Panc1 (cell line): ENCODE measurements around the gene CNTN5. TPM values are rescaled to one million over a fixed set of nuclear protein-coding genes. Genes with fewer than 3 reads are reported as not detected.

Experiments
- ATAC-seq: fragments of 200-7000 bp; cut with Tn5 transposase; 2 replicates; pipeline ENCODE4 v1.9.1; 2020; ENCODE audit warnings: mild to moderate bottlenecking, moderate library complexity
- BruUV-seq: library from RNA; stranded (reverse); fragments of 400-500 nt; replicated peaks from 2 replicates; lab custom pipeline; 2021; lab: Mats Ljungman, UMichigan
- CTCF ChIA-PET: fragments of 300-600 bp; sonication (Branson Sonifier 250); formaldehyde crosslinking; loops from one replicate; lab custom pipeline; 2022; ENCODE audit warnings: antibody characterized with exemption; lab: Charles Lee
- POLR2A ChIA-PET: fragments of 300-600 bp; sonication (Branson Sonifier 250); formaldehyde crosslinking; loops from one replicate; lab custom pipeline; 2022; ENCODE audit warnings: antibody characterized with exemption; lab: Charles Lee
- DNase-seq: peaks from one replicate; pipeline ENCODE4 v3.0.0-alpha.2; 2010; ENCODE audit warnings: low read depth, low spot score
- H3K27ac ChIP-seq: 2 replicates; pipeline ENCODE4 v1.5.1; 2011; ENCODE audit warnings: mild to moderate bottlenecking, low read length, inconsistent platforms
- H3K27me3 ChIP-seq: fragments of 200-500 bp; sonication (Bioruptor generic); 2 replicates; pipeline ENCODE4 v1.6.0; 2014; ENCODE audit warnings: low read length, inconsistent platforms; ENCODE audit not compliant: control insufficient read depth, insufficient read depth
- H3K36me3 ChIP-seq: fragments of 200-500 bp; sonication (Bioruptor generic); 2 replicates; pipeline ENCODE4 v1.5.1; 2014; ENCODE audit warnings: inconsistent platforms, mild to moderate bottlenecking, low read length, moderate library complexity; ENCODE audit not compliant: control insufficient read depth, insufficient read depth
- H3K4me1 ChIP-seq: 2 replicates; pipeline ENCODE4 v1.5.1; 2011; ENCODE audit warnings: inconsistent platforms, mild to moderate bottlenecking, low read length, moderate library complexity; ENCODE audit not compliant: control insufficient read depth, insufficient read depth
- H3K4me3 ChIP-seq, 2 experiments: 2 replicates each; pipeline ENCODE4 v1.5.1; 2011 to 2012; ENCODE audit warnings: low read depth in 2 of 2, low read length in 2 of 2, mild to moderate bottlenecking in 2 of 2, inconsistent platforms in 1 of 2, moderate library complexity in 1 of 2
- H3K9me3 ChIP-seq: fragments of 200-500 bp; sonication (Bioruptor generic); 2 replicates; pipeline ENCODE4 v1.5.1; 2014; ENCODE audit warnings: low read depth, mild to moderate bottlenecking, inconsistent platforms, low read length, moderate library complexity; ENCODE audit not compliant: control insufficient read depth, insufficient read depth
- POLR2AphosphoS5 ChIP-seq: IDR thresholded peaks from 2 replicates; pipeline ENCODE4 v1.6.1; 2012; ENCODE audit warnings: mild to moderate bottlenecking, low read depth, low read length, moderate library complexity
- SIN3A ChIP-seq: IDR thresholded peaks from 2 replicates; pipeline ENCODE4 v1.6.1; 2012; ENCODE audit warnings: low read depth, mild to moderate bottlenecking, low read length, moderate library complexity, borderline replicate concordance; ENCODE audit not compliant: insufficient read depth
- TCF7L2 ChIP-seq: IDR thresholded peaks from 2 replicates; pipeline ENCODE4 v1.6.1; 2011; ENCODE audit warnings: mild to moderate bottlenecking, low read depth, low read length, inconsistent platforms
- in situ Hi-C: cut with HindIII; loops from 2 replicates; pipeline ENCODE4 v1.10.0; 2016; ENCODE audit warnings: low sequenced_read_pairs, low pct_unique_long_range_greater_than_20kb
- intact Hi-C: fragments of 100-400 bp; cut with micrococcal nuclease; formaldehyde crosslinking; loops from one replicate; pipeline ENCODE4 v1.10.0; 2022; ENCODE audit not compliant: unreplicated experiment
- total RNA-seq: library from RNA; stranded (reverse); gene quantifications from one replicate; pipeline ENCODE4 v1.2.1, GENCODE V29; 2021; ENCODE audit not compliant: unreplicated experiment
- TF ChIP-seq, protein P1 (sequence below): fragments of 450-650 bp; IDR thresholded peaks from 2 replicates; pipeline ENCODE4 v1.5.1; 2017; ENCODE audit warnings: mild to moderate bottlenecking
- TF ChIP-seq, protein P2 (sequence below), 2 experiments: IDR thresholded peaks; 2 replicates each; pipeline ENCODE4 v1.6.1; 2011 to 2012; ENCODE audit warnings: low read depth in 2 of 2, control low read depth in 1 of 2, low read length in 1 of 2, mild to moderate bottlenecking in 1 of 2, moderate library complexity in 1 of 2; ENCODE audit not compliant: insufficient read depth in 1 of 2

Gene CNTN5
- total RNA-seq, 1 experiment from 2014 or later = not detected

DNA sequence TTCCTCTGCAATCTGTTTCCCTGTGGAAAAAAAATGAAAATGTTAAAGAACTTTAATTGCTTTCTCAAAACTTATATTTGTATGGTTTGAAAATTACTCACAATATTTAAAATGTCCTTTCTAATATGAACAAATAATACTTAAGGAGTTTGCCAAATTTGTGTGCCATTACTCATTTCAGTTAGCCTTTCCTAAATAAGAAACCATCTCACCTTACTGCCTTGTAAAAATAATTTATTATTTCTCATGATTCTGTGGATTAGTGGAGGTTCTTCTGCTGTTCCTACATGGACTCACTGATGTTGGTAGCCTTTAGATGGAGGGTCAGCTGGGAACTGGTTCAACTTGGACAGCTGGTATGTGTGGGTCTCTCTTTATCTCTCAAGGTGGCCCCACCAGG lies 428.6 kb downstream of the CNTN5 start:
- DNase-seq (no peak), ATAC-seq (no peak)
- no peaks in the 10 kb centered on the region for H3K4me1 ChIP-seq
- in situ Hi-C loops = no loop called here
- no peak for TF ChIP-seq SIN3A
- ChIA-PET POLR2A (interaction anchor here (0.6 kb wide), 1 partner anchor 1917 kb away, joined by 3 read pairs; no protein-coding TSS in a partner anchor), CTCF (no interaction called here)
- H3K36me3 ChIP-seq = no peaks in the 10 kb centered on the region
- no peak overlapping the region for H3K4me3 ChIP-seq
- H3K27ac ChIP-seq = no peak overlapping the region
- no peaks in the 10 kb centered on the region for H3K27me3 ChIP-seq
- peaks cover 9% of the 10 kb centered on the region for H3K9me3 ChIP-seq
- no TSS peak for BruUV-seq
- intact Hi-C loops = no loop called here

DNA sequence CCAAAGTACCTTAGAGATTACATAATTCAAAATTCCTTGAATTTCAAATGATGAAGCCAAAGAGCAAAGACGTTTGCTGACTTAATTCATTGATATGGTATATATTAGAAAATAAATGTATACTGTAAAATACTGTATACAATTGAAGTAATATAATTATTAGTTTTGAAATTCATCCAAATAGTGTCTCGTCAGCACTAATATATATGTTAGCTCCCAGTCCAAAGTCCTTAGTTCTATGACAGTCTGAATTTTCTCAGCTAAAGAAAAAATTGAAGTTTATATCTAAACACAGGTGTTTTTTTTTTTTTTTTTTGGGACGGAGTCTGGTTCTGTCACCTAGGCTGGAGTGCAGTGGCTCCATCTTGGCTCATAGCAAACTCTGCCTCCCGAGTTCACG lies 431.3 kb downstream of the CNTN5 start:
- Histone ChIP-seq H3K4me3 (no peak overlapping the region), H3K27me3 (no peaks in the 10 kb centered on the region), H3K4me1 (no peaks in the 10 kb centered on the region), H3K36me3 (no peaks in the 10 kb centered on the region), H3K9me3 (peaks cover 9% of the 10 kb centered on the region), H3K27ac (no peak overlapping the region)
- intact Hi-C loops = no loop called here
- ATAC-seq = no peak
- in situ Hi-C loops = no loop called here
- TF ChIP-seq TCF7L2 (no peak), SIN3A (no peak), POLR2AphosphoS5 (no peak)
- TF ChIP-seq, protein P1, sequence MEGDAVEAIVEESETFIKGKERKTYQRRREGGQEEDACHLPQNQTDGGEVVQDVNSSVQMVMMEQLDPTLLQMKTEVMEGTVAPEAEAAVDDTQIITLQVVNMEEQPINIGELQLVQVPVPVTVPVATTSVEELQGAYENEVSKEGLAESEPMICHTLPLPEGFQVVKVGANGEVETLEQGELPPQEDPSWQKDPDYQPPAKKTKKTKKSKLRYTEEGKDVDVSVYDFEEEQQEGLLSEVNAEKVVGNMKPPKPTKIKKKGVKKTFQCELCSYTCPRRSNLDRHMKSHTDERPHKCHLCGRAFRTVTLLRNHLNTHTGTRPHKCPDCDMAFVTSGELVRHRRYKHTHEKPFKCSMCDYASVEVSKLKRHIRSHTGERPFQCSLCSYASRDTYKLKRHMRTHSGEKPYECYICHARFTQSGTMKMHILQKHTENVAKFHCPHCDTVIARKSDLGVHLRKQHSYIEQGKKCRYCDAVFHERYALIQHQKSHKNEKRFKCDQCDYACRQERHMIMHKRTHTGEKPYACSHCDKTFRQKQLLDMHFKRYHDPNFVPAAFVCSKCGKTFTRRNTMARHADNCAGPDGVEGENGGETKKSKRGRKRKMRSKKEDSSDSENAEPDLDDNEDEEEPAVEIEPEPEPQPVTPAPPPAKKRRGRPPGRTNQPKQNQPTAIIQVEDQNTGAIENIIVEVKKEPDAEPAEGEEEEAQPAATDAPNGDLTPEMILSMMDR = no peak
- TF ChIP-seq, protein P2, sequence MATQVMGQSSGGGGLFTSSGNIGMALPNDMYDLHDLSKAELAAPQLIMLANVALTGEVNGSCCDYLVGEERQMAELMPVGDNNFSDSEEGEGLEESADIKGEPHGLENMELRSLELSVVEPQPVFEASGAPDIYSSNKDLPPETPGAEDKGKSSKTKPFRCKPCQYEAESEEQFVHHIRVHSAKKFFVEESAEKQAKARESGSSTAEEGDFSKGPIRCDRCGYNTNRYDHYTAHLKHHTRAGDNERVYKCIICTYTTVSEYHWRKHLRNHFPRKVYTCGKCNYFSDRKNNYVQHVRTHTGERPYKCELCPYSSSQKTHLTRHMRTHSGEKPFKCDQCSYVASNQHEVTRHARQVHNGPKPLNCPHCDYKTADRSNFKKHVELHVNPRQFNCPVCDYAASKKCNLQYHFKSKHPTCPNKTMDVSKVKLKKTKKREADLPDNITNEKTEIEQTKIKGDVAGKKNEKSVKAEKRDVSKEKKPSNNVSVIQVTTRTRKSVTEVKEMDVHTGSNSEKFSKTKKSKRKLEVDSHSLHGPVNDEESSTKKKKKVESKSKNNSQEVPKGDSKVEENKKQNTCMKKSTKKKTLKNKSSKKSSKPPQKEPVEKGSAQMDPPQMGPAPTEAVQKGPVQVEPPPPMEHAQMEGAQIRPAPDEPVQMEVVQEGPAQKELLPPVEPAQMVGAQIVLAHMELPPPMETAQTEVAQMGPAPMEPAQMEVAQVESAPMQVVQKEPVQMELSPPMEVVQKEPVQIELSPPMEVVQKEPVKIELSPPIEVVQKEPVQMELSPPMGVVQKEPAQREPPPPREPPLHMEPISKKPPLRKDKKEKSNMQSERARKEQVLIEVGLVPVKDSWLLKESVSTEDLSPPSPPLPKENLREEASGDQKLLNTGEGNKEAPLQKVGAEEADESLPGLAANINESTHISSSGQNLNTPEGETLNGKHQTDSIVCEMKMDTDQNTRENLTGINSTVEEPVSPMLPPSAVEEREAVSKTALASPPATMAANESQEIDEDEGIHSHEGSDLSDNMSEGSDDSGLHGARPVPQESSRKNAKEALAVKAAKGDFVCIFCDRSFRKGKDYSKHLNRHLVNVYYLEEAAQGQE (IDR thresholded peaks at IDR 0.05; ENCODE audit: insufficient read depth in 1 of 2, low read depth in 2 of 2, low read length in 1 of 2) = no peak
- no peak for DNase-seq
- BruUV-seq = no TSS peak
- ChIA-PET CTCF (no interaction called here), POLR2A (no interaction called here)

DNA sequence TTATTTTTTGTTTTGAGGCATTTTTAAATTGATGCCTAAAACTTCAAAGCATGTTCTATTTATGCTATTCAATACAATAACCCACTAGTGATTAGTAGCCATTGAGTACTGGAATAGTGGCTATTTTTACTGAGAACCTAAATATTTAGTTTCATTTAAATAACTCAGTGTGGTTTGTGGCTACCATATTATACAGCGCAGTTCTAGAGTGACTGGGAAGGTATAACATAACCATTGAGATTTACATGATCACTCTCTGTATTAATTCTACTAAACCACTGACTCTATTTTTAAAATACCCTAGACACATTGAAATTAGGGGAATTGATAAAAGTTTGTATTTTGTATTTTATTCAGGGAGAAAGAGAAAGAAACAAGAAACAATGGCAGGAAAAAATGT lies 441.2 kb downstream of the CNTN5 start:
- BruUV-seq = no TSS peak
- Histone ChIP-seq H3K4me3 (no peak overlapping the region), H3K4me1 (no peaks in the 10 kb centered on the region), H3K36me3 (no peaks in the 10 kb centered on the region), H3K9me3 (no peaks in the 10 kb centered on the region), H3K27ac (no peak overlapping the region), H3K27me3 (no peaks in the 10 kb centered on the region)
- TF ChIP-seq SIN3A (no peak), TCF7L2 (no peak), POLR2AphosphoS5 (no peak)
- TF ChIP-seq, protein P2 (IDR thresholded peaks at IDR 0.05; ENCODE audit: insufficient read depth in 1 of 2, low read depth in 2 of 2, low read length in 1 of 2) = no peak
- TF ChIP-seq, protein P1 = no peak
- ATAC-seq (no peak), DNase-seq (no peak)
- POLR2A ChIA-PET = no interaction called here
- in situ Hi-C loops (no loop called here), intact Hi-C loops (no loop called here)
- CTCF ChIA-PET = no interaction called here
